HG03060 (cell line): Measurements from ENCODE around the gene LFNG.

Source experiments
- ATAC-seq: cut with Tn5 transposase; IDR thresholded peaks from one replicate; pipeline ENCODE4 v1.9.1; 2021; ENCODE audit warnings: low read depth, moderate number of reproducible peaks; ENCODE audit not compliant: unreplicated experiment

LFNG gene

DNA sequence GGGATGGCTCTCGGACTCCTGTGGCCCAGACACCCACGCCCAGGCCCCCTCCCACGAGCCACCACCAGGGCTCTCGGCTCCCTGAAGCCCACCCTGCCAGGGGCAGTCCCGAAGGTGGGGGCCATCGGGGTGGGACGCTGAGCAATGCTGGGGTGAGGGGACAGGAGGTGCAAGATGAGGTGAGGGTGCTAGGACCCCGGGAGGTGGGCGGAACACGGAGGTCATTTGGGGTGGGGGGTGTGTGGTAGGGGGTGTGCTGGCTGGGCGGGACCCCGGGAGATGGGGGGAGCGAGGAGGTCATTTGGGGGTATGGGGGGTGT, 17.0 kb upstream of the LFNG start:
- no peak for ATAC-seq

DNA sequence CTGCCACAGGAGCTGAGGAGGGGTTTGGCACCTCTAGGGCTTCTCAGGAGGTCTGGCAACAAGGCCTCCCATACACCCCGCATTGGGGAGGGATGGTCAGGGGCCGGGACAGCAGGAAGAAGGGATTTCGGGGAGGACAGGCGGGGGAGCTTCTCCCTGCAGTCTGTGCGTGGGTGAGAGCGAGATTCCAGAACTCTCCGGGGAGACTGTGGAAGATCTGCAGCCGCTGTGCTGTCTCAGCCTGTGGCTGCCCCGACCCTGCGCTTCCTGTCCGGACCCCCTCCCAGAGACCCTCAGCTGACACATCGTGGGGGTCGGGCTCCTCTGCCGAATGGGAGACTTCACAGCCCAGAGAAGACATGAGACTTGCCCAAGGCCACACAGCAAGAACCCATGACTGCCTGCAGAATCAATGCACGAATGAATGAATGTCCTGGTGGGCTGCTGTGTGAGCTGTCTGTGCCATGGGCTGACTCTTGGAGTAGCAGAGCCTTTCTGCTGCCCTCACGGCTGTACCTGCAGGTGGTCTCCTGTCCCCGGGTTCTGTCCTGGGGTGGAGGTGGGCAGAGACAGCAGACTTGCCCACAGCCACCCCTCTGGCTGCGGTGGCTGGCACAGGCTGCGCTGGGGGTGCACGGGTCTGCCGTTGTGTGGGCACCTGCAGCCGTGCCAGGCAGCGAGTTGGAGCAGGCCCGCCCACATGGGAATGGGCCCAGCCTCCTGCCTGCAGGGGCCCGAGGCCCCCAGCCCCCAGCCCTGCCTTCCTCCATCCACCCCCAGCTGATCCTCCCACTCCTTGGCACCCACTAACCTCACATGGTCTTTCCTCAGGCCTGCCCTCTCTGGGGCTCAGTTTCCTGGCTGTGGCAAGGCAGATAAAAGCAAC, 16.3 kb upstream of the LFNG start:
- no peak for ATAC-seq

DNA sequence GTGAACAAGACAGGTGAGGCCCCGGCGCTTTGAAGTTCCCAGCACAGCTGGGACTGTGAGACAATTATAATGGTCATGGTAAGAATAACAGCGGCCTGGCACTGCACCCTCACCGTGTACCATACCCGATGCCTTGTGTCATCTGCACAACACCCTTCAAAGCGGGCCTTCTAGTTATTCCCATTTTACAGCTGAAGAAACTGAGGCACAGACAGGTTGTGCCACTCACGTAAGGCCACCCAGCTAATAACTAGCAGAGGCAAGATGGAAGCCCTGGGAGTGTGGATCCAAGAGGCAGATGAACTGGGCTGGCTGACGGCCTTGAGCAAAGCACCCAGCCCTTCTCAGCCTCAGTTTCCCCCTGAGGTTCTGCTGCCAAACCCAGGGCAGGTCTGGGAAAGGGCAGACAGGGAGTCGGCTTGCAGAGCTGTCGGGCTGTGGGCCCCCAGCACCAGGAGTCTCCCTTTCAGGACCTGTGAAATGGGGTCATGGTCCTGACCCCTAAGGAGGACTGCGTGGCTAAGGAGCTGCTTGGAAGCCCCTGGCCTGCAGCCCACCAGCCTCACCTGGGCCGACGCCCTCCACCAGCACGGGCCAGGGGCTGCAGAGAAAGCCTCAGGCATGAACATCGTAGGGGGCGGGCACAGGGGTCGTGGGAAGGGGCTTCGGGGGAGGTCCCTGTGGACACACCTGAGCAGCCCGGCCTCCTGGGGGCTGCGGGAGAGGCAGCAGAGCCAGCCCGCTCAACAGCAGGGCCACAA, 15.3 kb upstream of the LFNG start:
- no peak for ATAC-seq

DNA sequence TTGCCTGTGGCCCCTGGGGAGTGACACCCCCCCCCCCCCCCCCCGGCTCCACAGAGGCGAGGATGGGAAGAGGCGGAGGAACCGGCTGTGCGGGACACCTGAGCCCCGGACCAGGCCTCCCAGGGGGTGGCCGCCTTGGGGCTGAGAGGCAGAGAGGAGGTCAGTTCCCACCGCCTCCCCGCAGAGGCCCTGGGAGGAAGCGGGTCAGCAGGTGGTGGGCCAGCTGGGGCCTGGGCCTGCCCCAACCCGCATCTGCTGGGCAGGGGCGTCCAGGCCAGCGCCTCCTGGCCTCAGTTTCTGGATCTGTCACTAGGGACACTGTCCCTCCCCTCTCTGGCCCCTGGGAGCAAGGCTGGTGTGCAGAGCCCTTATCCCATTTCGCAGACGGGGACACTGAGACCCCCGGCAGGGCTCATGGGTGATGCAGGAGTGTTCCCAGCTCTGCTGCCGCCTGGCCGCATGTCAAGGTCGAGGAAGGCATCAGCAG, 14.6 kb upstream of the LFNG start:
- no peak for ATAC-seq

DNA sequence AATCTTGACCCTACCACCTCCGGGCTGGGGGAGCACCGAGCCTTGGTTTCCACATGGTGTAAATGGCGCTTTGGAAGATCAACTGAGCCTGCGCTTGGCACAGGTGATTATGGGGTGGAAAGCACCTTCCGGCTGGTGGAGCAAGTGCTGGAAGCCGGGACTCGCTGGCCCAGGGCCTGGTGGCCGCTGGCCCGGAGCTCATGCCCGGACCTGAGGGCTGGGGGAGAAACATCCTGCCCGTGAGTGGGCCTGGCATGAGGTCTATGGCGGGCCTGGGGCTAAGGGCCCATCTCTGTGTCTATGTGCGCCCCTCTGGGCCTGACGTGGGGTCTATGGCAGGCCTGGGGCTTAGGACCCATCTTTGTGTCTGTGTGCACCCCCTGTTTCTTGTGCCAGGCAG, 14.2 kb upstream of the LFNG start:
- no peak for ATAC-seq

DNA sequence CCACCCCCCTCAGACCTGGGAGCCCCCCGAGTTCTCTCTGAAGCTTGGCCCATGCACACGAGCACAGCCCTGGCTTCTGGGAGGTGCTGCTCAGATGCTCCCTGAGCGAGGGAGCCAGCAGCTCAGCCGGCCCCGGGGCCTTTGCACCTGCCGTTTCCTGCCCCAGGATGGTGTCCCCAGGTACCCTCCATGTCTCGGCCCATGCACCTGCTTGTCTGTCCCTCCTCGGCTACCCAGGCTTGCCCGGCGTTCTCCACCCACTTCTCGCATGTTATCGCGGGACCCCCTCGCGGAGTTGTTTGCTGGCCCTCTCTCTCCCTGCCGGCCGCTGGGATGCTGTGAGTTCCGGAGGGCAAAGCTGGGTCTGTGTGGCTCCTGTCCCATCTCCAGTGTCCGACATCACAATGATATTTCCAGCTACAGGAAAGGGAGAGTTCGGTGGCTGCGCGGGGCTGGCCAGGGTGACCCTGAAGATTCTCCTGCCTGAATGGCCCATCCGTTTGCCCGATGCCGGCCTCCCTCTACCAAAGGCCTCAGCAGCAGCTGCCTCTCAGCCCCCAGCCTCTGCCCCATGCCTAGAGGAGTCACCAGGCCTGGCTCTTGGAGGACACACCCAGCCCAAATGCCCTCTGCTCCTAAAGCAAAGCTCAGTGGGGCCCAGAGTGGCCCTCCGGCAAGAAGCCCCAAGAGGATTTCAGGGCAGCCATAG, 12.2 kb upstream of the LFNG start:
- ATAC-seq, result no peak

DNA sequence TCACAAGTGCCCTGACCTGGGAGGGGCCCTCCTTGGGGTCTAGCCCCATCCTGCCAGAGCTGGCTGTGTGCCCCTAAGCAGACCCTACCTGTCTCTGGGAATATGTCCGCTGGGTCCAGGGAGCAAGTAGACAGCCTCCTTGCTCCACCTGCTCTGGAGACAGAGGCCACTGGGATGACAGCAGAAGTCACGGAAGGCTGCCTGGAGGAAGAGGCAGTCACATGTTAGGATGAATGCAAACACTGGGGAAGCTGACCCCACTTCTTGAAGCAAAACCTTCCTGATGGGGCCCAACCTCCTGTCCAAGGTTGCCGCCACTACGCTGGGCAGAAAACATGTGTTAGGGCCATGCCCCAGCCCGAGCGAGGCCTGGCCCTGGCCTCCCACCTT, 11.7 kb upstream of the LFNG start:
- ATAC-seq, result no peak

DNA sequence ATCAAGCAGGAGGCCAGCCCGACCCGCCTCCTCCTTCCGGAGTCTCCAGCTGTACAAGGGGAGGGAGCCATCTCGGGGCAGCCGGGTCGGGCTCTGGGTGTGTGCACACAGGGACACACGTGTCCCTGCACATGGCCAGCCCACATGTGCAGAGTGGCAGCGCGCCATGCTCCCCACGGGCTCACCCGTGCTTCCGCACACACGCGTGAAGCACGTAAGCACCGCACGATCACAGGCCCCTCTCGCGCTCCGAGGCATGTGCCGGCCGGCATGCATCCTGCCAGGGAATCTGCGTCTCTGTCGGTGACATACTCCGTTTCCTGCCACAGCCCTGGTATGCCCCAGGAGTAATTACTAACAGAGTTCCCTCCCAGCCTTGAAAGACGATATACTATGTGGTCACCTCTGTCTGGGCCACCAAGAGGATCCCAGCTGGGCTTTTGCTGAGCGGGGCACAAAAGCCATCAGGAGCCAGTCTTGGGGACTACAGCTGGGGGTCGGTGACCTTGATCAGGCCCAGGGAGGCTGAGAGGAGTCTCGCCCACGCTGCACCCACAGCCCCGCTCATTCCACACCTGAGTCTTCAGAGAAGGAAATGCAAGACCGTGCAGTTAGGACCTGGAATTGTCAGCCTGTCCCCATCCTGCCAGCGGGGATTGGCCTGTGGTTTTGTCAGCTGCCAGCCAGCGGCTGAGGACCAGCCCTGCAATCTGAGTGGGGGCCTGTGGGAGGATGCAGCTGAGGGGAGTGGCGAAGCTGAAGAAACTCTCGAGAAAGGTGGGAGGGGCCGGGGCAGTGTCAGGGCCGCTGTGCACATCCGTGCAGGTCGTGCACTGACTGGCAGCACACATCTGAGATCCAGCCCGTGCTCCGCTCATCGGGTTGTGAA, 11.0 kb upstream of the LFNG start:
- no peak for ATAC-seq

DNA sequence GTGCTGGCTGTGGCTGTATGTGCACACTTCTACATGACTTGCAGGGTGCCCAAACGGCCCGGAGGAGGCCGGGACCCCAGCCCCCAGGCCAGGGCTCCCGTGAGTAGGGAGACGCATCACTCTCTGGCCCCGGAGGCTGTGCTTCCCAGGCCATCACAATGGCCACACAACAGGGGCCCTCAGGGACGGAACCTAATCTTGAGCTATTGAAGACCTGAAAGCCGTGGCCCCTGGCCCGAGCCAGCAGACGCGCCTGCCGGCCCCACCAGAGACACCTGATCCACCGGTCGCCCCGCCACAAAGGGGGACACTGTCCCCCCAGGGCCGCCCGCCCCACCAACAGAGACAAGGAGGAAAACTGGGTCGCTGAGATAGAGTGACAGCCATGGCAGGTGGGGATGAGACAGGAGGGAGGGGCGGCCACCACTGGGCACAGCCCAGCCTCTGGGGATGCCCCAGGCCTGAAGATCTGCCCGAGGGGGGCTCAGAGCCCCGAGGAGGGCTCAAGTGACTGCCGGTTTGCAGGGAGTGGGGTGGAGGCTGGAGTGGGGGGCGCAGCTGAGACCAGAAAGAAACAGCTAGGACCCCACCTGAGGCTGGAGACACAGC, 10.2 kb upstream of the LFNG start:
- ATAC-seq, result no peak

DNA sequence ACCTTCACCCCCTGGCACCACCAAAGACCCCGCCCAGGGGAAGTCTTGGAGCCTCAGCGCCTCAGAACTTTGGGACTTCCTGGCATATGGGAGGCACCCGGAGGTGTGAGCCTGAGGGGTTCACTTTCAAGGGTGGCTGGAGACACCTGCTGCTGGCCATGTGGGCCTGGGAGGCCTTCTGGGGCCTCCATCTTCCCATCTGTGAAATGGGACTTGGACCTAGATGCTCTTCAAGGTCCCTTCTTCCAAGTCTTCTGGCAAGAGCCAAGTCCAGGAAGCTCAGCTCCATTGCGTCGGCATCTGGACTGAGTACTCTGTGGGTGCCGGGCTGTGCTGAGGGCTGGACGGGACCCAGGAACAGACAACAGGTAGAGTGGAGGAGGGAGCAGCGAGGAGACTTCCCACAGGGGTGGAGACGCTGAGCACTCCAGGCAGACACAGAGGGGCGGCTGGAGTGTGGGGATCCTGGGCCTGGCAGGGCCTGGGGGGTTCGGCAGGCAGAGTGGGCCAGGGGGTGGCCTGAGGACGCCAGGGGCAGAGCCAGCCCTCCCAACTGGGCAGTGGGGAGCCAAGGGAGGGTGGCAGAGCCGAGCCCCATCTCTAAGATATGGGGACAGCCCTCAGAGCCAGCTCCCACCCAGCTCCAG, 9.3 kb upstream of the LFNG start:
- ATAC-seq, result no peak

DNA sequence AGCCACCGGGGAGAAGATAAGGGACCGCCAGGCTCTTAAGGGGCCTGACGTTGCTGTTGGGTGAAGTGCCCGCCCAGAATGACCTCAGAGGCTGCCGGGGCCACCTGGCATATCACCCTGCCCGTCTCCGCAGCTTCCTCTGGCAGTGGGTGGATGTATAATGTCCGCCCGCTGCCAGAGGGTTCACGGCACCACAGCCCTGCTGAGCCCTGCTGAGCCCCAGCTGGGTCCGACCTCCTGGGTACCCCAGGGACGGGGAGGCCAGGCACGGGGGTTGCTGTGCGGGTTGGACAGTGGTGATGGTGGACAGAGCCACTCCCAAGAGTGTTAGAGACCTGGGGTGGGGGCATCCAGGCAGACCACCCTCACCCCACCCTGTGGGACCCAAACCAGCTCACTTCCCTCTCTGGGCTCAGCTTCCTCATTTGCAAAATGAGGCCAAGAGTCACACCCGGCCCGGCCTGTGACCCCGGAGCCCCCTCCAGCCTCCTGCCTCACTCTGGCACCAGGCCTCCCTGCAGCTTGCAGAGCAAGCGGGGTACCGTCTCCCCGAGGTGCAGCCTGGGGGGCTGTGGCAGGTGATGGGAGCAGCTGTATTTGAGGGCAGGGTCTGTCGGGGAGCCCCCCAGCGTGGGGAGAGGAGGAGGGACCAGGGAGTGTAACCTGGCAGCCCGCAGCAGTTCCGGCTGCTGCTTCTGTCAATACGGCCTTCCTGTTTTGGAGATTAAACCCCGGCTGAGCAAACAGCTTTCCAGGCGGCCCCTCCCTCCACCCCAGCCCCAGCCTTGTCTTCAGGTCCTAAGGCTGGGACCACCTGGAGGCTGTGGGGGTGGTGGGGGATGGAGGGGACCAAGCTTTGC, 8.4 kb upstream of the LFNG start:
- ATAC-seq, result no peak

DNA sequence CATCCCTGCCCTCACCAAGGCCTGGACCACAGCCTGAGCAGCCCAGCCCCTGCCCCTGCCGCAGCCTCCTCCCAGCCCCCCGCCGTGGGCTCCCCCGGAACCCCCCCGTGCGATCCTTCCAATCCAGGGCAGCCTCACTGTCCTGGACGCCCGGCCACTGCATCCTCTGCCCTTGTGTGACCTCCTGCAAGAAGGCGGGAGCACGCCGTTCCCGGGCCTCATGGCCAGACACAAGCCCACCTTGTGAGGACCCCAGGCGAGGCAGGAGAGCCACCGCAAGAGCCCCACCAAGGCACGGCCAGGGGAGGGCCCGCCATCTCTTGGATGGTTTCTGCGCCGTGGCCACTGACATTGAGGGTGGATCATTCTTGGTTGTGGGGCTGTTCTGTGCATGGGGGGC, 7.8 kb upstream of the LFNG start:
- ATAC-seq, result no peak

DNA sequence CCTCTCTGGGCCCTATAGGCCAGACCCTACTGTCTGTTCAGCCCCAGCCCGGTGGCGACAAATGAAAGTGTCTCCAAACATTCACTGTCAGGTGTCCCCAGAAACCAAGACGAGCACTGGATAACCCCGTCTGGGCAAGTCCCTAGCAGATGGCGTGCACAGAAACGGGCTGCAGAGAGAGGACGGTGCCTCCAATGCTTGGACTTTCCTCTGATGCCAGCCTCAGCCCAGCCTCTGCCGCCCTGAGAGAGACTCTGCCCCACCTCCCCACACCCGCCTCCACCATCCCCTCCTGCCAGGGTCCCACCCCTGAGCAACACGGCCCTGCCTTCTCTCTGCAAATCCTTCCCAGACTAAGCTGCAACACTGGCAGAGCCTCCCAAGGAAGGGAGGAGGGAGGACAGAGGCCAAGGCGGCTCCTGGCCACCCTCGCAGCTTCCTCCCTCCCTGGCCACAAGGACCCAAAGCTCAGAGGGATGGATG, 7.4 kb upstream of the LFNG start:
- no peak for ATAC-seq

DNA sequence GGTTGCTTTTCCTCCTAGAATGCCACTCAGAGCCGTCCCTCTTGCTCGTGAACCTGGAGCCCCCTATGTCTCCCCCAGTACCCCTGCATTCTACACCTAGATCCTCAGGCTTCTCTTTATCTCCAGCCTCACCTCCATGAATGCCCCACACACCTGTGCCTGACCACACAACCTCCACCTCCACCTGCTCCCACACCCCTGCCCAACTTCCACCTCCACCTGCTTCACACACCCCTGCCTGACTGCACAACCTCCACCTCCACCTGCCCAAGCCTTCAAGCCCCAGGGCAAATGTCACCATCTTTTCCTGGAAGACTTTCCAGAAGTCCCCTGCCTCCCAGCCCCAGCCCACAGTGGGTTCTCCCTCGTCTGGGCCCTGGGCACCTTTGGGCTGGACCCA, 6.9 kb upstream of the LFNG start:
- ATAC-seq, result no peak

DNA sequence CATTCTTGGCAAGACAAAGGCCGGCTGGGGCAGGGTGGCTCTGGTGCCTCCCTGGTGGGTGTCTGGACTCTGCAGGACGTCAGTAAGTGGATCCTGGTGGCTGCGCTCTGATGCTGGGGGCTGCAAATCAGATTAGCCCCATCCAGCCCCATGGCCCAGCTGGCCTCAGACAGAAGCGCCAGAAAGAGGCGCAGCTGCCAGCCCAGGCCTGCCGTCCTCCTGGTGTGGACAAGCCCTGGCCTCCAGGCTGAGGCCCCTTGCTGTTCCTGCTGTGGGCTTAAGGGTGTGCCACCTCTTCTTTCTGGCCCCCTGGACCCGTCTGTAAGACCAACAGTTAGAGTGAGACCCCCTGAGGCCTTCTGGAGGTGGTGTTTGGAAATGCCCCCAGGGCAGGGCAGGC, 5.9 kb upstream of the LFNG start:
- ATAC-seq, result no peak

DNA sequence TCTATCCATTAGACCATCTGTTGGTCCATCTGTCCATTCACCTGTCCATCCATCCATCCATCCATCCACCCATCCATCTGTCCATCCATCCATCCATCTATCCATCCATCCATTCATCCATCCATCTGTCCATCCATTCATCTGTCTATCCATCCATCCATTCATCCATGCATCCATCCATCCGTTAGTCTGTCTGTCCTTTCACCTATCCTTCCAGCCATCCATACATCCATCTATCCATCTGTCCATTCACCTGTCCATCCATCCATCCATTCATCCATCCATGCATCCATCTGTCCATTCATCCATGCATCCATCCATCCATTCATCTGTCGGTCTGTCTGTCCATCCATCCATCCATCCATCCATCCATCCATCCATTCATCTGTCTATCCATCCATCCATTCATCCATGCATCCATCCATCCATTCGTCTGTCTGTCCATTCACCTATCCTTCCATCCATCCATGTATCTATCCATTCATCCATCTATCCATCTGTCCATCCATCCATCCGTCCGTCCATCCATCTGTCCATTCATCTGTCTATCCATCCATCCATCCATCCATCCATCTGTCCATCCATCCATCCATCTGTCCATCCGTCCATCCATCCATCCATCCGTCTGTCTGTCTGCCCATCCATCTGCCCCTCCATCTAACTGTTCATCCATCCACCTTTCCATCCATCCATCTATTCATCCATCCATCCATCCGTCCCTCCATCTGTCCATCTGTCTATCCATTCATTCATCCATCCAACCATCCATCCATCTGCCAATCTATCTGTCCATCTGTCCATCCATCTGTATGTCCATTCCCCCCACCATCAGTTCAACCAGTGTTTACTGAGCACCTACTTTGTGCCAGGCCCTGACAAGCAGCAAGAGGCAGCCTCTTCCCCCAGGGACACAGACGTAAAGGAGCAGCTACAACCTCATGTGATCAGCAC, 4.8 kb upstream of the LFNG start:
- ATAC-seq, result no peak

DNA sequence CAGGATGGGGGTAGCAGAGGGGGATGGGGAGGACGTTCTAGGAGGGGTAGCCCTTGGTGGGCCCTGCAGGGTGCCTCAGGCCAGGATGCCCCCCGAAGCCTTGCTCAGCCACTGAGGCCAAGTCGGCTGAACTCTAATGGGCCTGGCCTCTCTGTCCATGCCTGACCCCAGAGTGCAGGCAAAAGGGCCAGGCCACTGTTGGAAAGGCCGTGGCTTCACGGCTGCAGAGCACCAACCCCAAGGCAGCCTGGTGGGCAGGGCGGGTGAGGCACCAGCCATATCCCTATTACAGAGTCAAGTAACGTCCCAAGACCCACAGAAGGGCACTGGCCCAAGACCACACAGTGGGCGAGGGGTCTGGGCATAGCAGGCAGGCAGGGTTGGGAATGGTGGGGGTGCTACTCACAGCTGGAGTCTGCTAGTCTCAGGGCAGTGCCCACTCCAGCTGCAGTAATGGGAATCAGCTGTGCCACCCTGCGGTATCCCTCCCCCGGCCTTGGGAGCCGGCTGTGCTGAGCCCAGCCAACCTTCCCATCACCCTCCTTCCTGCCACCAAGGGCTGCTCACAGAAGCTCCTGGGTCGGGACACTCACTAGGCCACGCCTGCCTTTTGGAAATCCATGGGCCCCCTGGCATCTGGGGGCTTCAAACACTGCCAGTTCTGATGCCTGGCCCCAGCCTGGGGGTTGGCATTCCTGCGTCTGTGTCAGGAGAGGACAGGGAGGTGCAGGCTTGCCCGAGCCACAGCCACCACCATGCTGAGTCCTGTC, 4.0 kb upstream of the LFNG start:
- ATAC-seq, result no peak
